Nephron (organoid): ENCODE measurements around the gene PRPF31.
A peak's percentile ranks its signal among the peaks of the same experiment; 100 is the strongest.

Experiments
- H3K27ac Mint-ChIP-seq, 3 experiments: 2 replicates each; pipeline ENCODE4 v1.8.0; 2020; ENCODE audit warnings: mixed read lengths in 3 of 3, mild to moderate bottlenecking in 2 of 3, moderate library complexity in 1 of 3
- H3K27me3 Mint-ChIP-seq: 2 replicates; pipeline ENCODE4 v1.8.0; 2021; ENCODE audit warnings: low read depth, mild to moderate bottlenecking, moderate library complexity, mixed read lengths
- H3K36me3 Mint-ChIP-seq: 2 replicates; pipeline ENCODE4 v1.8.0; 2020; ENCODE audit warnings: low read depth, mixed read lengths
- H3K4me1 Mint-ChIP-seq: 2 replicates; pipeline ENCODE4 v1.8.0; 2020; ENCODE audit warnings: mixed read lengths
- H3K4me3 Mint-ChIP-seq, 3 experiments: 2 replicates each; pipeline ENCODE4 v1.8.0; 2020; ENCODE audit warnings: mild to moderate bottlenecking in 3 of 3, mixed read lengths in 3 of 3, moderate library complexity in 2 of 3
- H3K9me3 Mint-ChIP-seq: 2 replicates; pipeline ENCODE4 v1.8.0; 2020; ENCODE audit warnings: mixed read lengths
- TF ChIP-seq, protein P1 (sequence below), 3 experiments: fragments of 200-600 bp; sonication (generic); IDR thresholded peaks; one replicate each; pipeline ENCODE4 v1.5.0; 2021; ENCODE audit warnings: antibody characterized with exemption in 3 of 3; ENCODE audit not compliant: unreplicated experiment in 3 of 3

Gene PRPF31, protein sequence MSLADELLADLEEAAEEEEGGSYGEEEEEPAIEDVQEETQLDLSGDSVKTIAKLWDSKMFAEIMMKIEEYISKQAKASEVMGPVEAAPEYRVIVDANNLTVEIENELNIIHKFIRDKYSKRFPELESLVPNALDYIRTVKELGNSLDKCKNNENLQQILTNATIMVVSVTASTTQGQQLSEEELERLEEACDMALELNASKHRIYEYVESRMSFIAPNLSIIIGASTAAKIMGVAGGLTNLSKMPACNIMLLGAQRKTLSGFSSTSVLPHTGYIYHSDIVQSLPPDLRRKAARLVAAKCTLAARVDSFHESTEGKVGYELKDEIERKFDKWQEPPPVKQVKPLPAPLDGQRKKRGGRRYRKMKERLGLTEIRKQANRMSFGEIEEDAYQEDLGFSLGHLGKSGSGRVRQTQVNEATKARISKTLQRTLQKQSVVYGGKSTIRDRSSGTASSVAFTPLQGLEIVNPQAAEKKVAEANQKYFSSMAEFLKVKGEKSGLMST

DNA sequence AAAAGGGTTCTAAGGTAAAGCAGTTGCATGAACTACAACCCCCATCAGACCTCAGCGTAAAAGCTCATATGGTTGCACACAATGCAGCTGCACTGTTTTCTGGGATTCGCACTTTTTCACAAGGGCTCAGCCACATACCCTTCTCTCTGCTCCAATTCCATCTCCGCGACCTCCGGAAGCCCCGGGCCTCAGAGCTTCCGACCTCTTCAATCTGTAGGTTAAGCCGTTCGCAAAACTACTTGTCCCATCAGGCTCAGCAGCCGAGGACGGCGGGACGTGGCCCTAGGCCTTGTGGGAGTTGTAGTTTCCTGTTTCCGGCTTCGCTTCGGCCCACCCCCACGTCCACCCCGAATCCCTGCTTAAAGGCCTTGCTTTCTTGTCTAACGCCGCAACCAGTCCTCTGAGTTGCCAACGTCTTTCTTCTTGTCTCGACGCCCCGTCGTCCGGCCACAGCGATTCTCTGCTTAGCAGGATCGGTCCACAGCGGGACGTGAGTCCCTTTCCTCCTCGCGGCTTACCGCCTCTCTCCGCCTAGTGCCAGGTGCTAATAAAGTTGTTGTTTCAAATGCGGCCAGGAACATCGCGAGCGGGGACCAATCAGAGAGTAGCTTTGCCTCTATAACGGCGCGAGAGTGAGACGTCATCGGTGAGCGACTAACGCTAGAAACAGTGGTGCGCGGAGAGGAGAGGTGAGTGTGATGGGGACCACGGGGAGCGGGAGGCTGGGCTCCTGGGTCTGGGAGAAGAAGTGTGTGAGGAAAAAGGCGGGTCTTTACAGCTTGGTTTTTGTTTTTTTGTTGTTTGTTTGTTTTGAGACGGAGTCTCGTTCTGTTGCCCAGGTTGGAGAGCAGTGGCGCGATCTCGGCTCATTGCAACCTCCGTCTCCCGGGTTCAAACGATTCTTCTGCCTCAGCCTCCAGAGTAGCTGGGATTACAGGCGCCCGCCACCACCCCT is at the start of gene PRPF31, which contains the start of gene TFPT:
Gene PRPF31, plus strand, starts transcription at position 646 of the 955 bp plus-strand sequence. CDS start 2,525 bp downstream, outside the sequence.
Gene TFPT, minus strand, starts transcription at position 549 of the 955 bp plus-strand sequence. Its CDS starts 388 bp downstream, at position 161.
- TF ChIP-seq, protein P1, sequence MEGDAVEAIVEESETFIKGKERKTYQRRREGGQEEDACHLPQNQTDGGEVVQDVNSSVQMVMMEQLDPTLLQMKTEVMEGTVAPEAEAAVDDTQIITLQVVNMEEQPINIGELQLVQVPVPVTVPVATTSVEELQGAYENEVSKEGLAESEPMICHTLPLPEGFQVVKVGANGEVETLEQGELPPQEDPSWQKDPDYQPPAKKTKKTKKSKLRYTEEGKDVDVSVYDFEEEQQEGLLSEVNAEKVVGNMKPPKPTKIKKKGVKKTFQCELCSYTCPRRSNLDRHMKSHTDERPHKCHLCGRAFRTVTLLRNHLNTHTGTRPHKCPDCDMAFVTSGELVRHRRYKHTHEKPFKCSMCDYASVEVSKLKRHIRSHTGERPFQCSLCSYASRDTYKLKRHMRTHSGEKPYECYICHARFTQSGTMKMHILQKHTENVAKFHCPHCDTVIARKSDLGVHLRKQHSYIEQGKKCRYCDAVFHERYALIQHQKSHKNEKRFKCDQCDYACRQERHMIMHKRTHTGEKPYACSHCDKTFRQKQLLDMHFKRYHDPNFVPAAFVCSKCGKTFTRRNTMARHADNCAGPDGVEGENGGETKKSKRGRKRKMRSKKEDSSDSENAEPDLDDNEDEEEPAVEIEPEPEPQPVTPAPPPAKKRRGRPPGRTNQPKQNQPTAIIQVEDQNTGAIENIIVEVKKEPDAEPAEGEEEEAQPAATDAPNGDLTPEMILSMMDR (IDR thresholded peaks at IDR 0.05; ENCODE audit: unreplicated experiment in 3 of 3), result no peak
- Mint-ChIP-seq H3K4me1 (peaks cover 10% of the 10 kb centered on the region), H3K4me3 (peak within 1 kb of the TSS; percentile 89 to 94 (median 91)), H3K27ac (peak within 1 kb of the TSS; percentile 70 to 91 (median 89)), H3K36me3 (peaks cover 24% of the 10 kb centered on the region), H3K27me3 (no peaks in the 10 kb centered on the region), H3K9me3 (no peaks in the 10 kb centered on the region)

DNA sequence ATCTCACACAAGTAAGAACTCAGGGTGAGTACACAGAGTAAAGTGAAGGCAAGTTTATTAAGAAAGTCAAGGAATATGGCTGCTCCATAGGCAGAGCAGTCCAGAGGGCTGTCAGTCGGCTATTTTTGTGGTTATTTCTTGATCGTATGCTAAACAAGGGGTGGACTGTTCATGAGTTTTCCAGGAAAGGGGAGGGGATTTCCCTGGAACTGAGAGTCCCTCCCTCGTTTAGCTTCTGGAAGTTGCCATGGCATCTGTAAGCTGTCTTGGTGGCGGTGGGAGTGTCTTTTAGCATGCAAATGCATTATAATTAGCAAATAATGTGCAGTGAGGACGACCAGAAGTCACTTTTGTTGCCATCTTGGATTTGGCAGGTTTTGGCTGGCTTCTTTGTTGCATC is 46.1 kb upstream of the PRPF31 start:
- H3K36me3 Mint-ChIP-seq, result no peaks in the 10 kb centered on the region
- H3K27me3 Mint-ChIP-seq, result peaks cover 14% of the 10 kb centered on the region
- H3K27ac Mint-ChIP-seq, result no peak overlapping the region
- no peak overlapping the region for H3K4me3 Mint-ChIP-seq
- TF ChIP-seq, protein P1 (IDR thresholded peaks at IDR 0.05; ENCODE audit: unreplicated experiment in 3 of 3), result no peak
- no peaks in the 10 kb centered on the region for H3K4me1 Mint-ChIP-seq
- peaks cover 12% of the 10 kb centered on the region for H3K9me3 Mint-ChIP-seq

DNA sequence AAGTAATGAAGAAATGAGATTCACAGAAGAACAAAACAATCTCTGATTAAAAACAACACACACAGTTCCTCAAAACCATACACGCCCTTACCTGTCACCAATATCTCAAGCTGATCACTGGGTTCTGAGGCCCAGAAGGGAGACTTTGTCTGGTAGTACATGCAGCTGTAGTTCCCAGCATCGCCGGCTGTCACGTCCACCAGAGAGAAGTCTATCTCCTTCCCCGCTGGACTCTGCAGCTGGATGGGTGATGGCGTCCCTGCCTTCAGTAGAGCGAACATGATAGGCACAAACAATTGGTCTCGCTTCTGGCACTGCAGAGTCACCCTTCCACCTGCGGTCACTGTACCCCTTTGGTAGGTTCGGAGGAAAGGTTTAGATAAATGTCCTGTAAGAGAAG is 41.7 kb upstream of the PRPF31 start:
- Mint-ChIP-seq H3K4me3 (no peak overlapping the region), H3K36me3 (no peaks in the 10 kb centered on the region), H3K4me1 (no peaks in the 10 kb centered on the region), H3K27me3 (peaks cover 20% of the 10 kb centered on the region), H3K27ac (no peak overlapping the region), H3K9me3 (peaks cover 10% of the 10 kb centered on the region)
- TF ChIP-seq, protein P1 (IDR thresholded peaks at IDR 0.05; ENCODE audit: unreplicated experiment in 3 of 3), result no peak

DNA sequence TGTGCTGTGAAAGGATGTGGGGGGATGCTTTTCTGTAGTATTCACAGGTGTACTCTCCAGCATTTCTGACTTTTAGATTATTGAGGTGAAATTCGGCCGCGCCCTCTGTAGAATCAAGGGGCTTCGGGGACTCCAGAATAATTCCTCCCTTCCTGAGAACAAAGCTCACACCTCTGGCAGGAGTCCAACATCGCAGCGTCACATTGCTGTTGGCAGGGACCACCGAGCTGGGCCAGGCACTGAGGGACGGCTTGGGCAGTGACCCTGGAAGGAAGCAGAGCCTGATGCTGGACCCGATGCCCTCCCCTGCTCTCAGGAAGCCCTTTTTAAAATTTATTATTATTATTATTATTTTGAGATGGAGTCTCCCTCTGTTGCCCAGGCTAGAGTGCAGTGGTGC is 40.7 kb upstream of the PRPF31 start:
- Mint-ChIP-seq H3K4me3 (no peak overlapping the region), H3K36me3 (no peaks in the 10 kb centered on the region), H3K4me1 (no peaks in the 10 kb centered on the region), H3K9me3 (peaks cover 6% of the 10 kb centered on the region), H3K27ac (no peak overlapping the region), H3K27me3 (peaks cover 15% of the 10 kb centered on the region)
- TF ChIP-seq, protein P1 (IDR thresholded peaks at IDR 0.05; ENCODE audit: unreplicated experiment in 3 of 3), result no peak

DNA sequence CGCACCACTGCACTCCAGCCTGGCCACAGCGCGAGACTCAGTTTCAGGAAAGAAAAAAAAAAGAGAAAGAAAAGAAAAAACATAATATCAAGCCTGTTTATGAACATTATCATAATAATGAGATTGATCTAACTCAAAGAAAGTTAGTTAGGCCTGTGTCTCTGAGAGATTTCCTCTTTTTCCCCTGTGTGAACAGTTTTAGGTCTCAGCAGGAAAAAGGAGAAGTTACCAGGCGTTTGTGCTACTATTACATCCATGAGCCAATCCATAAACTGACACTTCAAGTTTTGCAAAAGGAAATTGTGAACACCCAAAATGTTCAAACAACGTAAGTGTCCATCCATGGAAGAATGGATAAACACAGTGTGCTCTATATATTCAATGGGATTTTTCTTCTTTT is 38.2 kb upstream of the PRPF31 start:
- TF ChIP-seq, protein P1 (IDR thresholded peaks at IDR 0.05; ENCODE audit: unreplicated experiment in 3 of 3), result no peak
- Mint-ChIP-seq H3K4me1 (no peaks in the 10 kb centered on the region), H3K27me3 (peaks cover 12% of the 10 kb centered on the region), H3K4me3 (no peak overlapping the region), H3K27ac (no peak overlapping the region), H3K9me3 (peaks cover 5% of the 10 kb centered on the region), H3K36me3 (no peaks in the 10 kb centered on the region)
